Heart left ventricle (tissue), 16 donors: Measurements from ENCODE around the gene ENTHD1. TPM values are rescaled to one million over a fixed set of nuclear protein-coding genes. Genes with fewer than 3 reads are reported as not detected.

Experiments used
- ATAC-seq, 4 donors: fragments of 200-7000 bp; cut with Tn5 transposase; one replicate each; pipeline ENCODE4 v1.9.1; 2020 to 2022; ENCODE audit warnings: moderate library complexity in 4 of 4, mild to moderate bottlenecking in 3 of 4, moderate number of reproducible peaks in 1 of 4
- DNase-seq, 5 donors: peaks; one replicate each; pipeline ENCODE4 v3.0.0-alpha.2; 2020
- H3K27ac ChIP-seq, 12 donors: fragments of 200-600 bp; sonication (generic) in 4 of 12; one replicate each; pipeline versions ENCODE4 v1.5.0 to v1.8.0; 2016 to 2022; ENCODE audit warnings: mild to moderate bottlenecking in 2 of 12
- H3K27me3 ChIP-seq, 9 donors: fragments of 200-600 bp; sonication (generic) in 2 of 9; one replicate each; pipeline versions ENCODE4 v1.5.1 to v1.8.0; 2016 to 2022; ENCODE audit warnings: mild to moderate bottlenecking in 3 of 9
- H3K36me3 ChIP-seq, 9 donors: fragments of 200-600 bp; sonication (generic) in 2 of 9; one replicate each; pipeline versions ENCODE4 v1.5.0 to v1.8.0; 2018 to 2022; ENCODE audit warnings: mild to moderate bottlenecking in 2 of 9
- H3K4me1 ChIP-seq, 12 donors: fragments of 200-600 bp; sonication (generic) in 4 of 12; one replicate each; pipeline versions ENCODE4 v1.5.0 to v1.8.0; 2016 to 2022; ENCODE audit warnings: mild to moderate bottlenecking in 3 of 12
- H3K4me3 ChIP-seq, 12 donors: fragments of 200-600 bp; sonication (generic) in 4 of 12; one replicate each; pipeline versions ENCODE4 v1.5.0 to v1.8.0; 2017 to 2022; ENCODE audit warnings: mild to moderate bottlenecking in 9 of 12, moderate library complexity in 4 of 12
- H3K9me3 ChIP-seq, 12 donors: fragments of 200-600 bp; sonication (generic) in 4 of 12; one replicate each; pipeline versions ENCODE4 v1.5.0 to v1.8.0; 2016 to 2022; ENCODE audit warnings: mild to moderate bottlenecking in 1 of 12
- CTCF ChIP-seq, 12 donors: fragments of 200-600 bp; sonication (generic) in 4 of 12; IDR thresholded peaks; one replicate each; pipeline versions ENCODE4 v1.5.0 to v1.8.0; 2018 to 2022; ENCODE audit warnings: antibody characterized with exemption in 12 of 12, mild to moderate bottlenecking in 5 of 12
- POLR2A ChIP-seq, 2 donors: fragments of 450-650 bp; IDR thresholded peaks; one replicate each; pipeline ENCODE4 v1.6.1; 2017; ENCODE audit warnings: antibody characterized with exemption in 2 of 2, mild to moderate bottlenecking in 2 of 2, moderate library complexity in 2 of 2
- WGBS, 4 donors: extraction: QIAGEN DNeasy Blood & Tissue Kit in 2 of 4; methylation state at CpG; one replicate each; pipeline versions ENCODE4 v1.1.5 to v1.1.7; 2013 to 2018; 5-methylcytosine and 5-hydroxymethylcytosine counted together
- intact Hi-C, 10 donors: fragments of 100-400 bp; cut with DNase I; formaldehyde crosslinking; loops; one replicate each; pipeline versions ENCODE4 v1.11.1 to v1.14.2; 2022
- polyA plus RNA-seq, 2 donors: library from polyadenylated mRNA; stranded (reverse); fragments of 200-250 nt; gene quantifications; one replicate each; pipeline ENCODE4 v1.2.3, GENCODE V29; 2013
- total RNA-seq, 9 donors: library from RNA; depleted of rRNA in 2 of 9; stranded (reverse); fragments of >200 nt in 2 of 9; fragmentation: NEBNext Ultra II Directional in 3 of 9; extraction: Animal tissue kit (Norgen Biotek cat#: 25700) in 3 of 9; gene quantifications; one replicate each; pipeline versions ENCODE4 v1.1.0 to v1.2.4, GENCODE V29; 2016 to 2023
- donor health status: ischemic (EF 13 %, LVEDD 7.1; RV severe dilation, severe dysfunction).
- donor health status: healthy with polysubstance abuse.
- donor health status: DM: no; HTN: yes; CAD: no.
- donor health status: DM: no; HTN: no; CAD: no.
- donor health status: ischemic (EF 25% LVEDD 6.9; RV normal size, moderate dysfunction).
- donor health status: ischemic (EF 25% LVEDD 5.7; RV mildly dilated, moderate dysfunction).
- donor health status: healthy.
- donor health status: DM: yes; HTN: yes; CAD: no.
- donor health status: ischemic (EF 35%, LVEDD 5.7; RV mildly dilated, moderate dysfunction).
- donor health status: nonischemic (EF 11% LVEDD 7.7; RV severe dilation, severe dysfunction).
- donor health status: DM: yes; HTN: yes; CAD: no.
- donor health status: PGD.
- donor health status: ischemic (EF 29% LVEDD 5.4; RV normal size, mild dysfunction).
- donor health status: nonischemic (EF 23%, LVEDD 6.1; RV moderate dilation, normal function).

ENTHD1 gene
- total and polyA plus RNA-seq, 11 donors: not detected

GRCh38 chr22:39802682-39803081 is 90.9 kb downstream of the ENTHD1 start:
- Histone ChIP-seq H3K36me3 (no peaks in the 10 kb centered on the region), H3K4me1 (no peaks in the 10 kb centered on the region), H3K9me3 (peaks cover 0 to 17% (median 9%) of the 10 kb centered on the region in 12 donors), H3K27ac (no peak overlapping the region), H3K27me3 (peaks cover 0 to 54% (median 14%) of the 10 kb centered on the region in 9 donors), H3K4me3 (no peak overlapping the region)
- DNase-seq (no peak), ATAC-seq (no peak)
- intact Hi-C loops: loop anchor here in 1 of 10 donors (10.0 kb wide), 1 partner anchor 268 kb away; the partner anchor contains the start of gene RPS19BP1
- TF ChIP-seq POLR2A (IDR thresholded peaks at IDR 0.05): no peak
- TF ChIP-seq CTCF (IDR thresholded peaks at IDR 0.05): no peak
- 80 to 82% (median 81%) methylated on average over 4 of the region's 4 CpGs for WGBS, 4 donors

GRCh38 chr22:39800790-39801520 is 92.6 kb downstream of the ENTHD1 start:
- Histone ChIP-seq H3K27me3 (peaks cover 0 to 53% (median 14%) of the 10 kb centered on the region in 9 donors), H3K9me3 (peaks cover 0 to 34% (median 24%) of the 10 kb centered on the region in 12 donors), H3K4me1 (no peaks in the 10 kb centered on the region), H3K27ac (no peak overlapping the region), H3K4me3 (no peak overlapping the region), H3K36me3 (no peaks in the 10 kb centered on the region)
- intact Hi-C loops: loop anchor here in 1 of 10 donors (10.0 kb wide), 1 partner anchor 266 kb away; the partner anchor contains the start of gene RPS19BP1
- ATAC-seq: no peak
- 26 to 42% (median 33%) methylated on average over 2 of the region's 2 CpGs for WGBS, 4 donors
- DNase-seq: no peak
- TF ChIP-seq POLR2A (IDR thresholded peaks at IDR 0.05) (no peak), CTCF (IDR thresholded peaks at IDR 0.05) (no peak)

- Histone ChIP-seq H3K27ac (no peak overlapping the region), H3K4me3 (no peak overlapping the region), H3K4me1 (no peaks in the 10 kb centered on the region), H3K27me3 (peaks cover 0 to 34% (median 4%) of the 10 kb centered on the region in 9 donors), H3K9me3 (peaks cover 0 to 38% (median 24%) of the 10 kb centered on the region in 12 donors), H3K36me3 (no peaks in the 10 kb centered on the region)
- ATAC-seq (no peak), DNase-seq (no peak)
- intact Hi-C loops: no loop called here
- no peak for TF ChIP-seq CTCF (IDR thresholded peaks at IDR 0.05)
- TF ChIP-seq POLR2A (IDR thresholded peaks at IDR 0.05): no peak
These were observed 95.9 kb downstream of the ENTHD1 start for GRCh38 chr22:39797528-39798147.

GRCh38 chr22:39789788-39790187 is 103.8 kb downstream of the ENTHD1 start:
- TF ChIP-seq POLR2A (IDR thresholded peaks at IDR 0.05) (no peak), CTCF (IDR thresholded peaks at IDR 0.05) (no peak)
- Histone ChIP-seq H3K9me3 (peaks cover 0 to 5% (median 0%) of the 10 kb centered on the region in 12 donors), H3K4me1 (no peaks in the 10 kb centered on the region), H3K36me3 (no peaks in the 10 kb centered on the region), H3K27me3 (peaks cover 0 to 2% (median 0%) of the 10 kb centered on the region in 9 donors), H3K27ac (no peak overlapping the region), H3K4me3 (no peak overlapping the region)
- intact Hi-C loops: no loop called here
- WGBS, 4 donors: 40 to 57% (median 45%) methylated on average over 2 of the region's 2 CpGs
- ATAC-seq (no peak), DNase-seq (no peak)
